Measurements from ENCODE around the gene PARP4.
"Not testable (repeated sequence)": the region's sequence is repeated elsewhere in the genome, so short reads cannot be mapped to it uniquely, and the experiment has no call there.

The PARP4 gene

GRCh38 chr13:24384946-24385345 lies 127.6 kb downstream of the PARP4 start:
- H3K27me3 ChIP-seq (ENCODE audit: control insufficient read depth, insufficient read depth, low read length); H3K9me3 ChIP-seq (ENCODE audit: control insufficient read depth, low read depth, low read length); H3K4me3 ChIP-seq (ENCODE audit: low read length); H3K27ac ChIP-seq (ENCODE audit: low read length); H3K4me1 ChIP-seq (ENCODE audit: control insufficient read depth, low read depth, low read length); H3K36me3 ChIP-seq (ENCODE audit: control insufficient read depth, low read depth, low read length); H3K9ac ChIP-seq (ENCODE audit: low read length): not testable (repeated sequence)

- not testable (repeated sequence) for H3K9ac ChIP-seq (ENCODE audit: low read length); H3K36me3 ChIP-seq (ENCODE audit: control insufficient read depth, low read depth, low read length); H3K27me3 ChIP-seq (ENCODE audit: control insufficient read depth, insufficient read depth, low read length); H3K4me1 ChIP-seq (ENCODE audit: control insufficient read depth, low read depth, low read length); H3K4me3 ChIP-seq (ENCODE audit: low read length); H3K9me3 ChIP-seq (ENCODE audit: control insufficient read depth, low read depth, low read length); H3K27ac ChIP-seq (ENCODE audit: low read length)
Observed at GRCh38 chr13:24384091-24384490, 128.5 kb downstream of the PARP4 start.

- Histone ChIP-seq H3K36me3 (ENCODE audit: control insufficient read depth, low read depth, low read length) (no peaks in the 10 kb centered on the region), H3K4me3 (ENCODE audit: low read length) (no peak overlapping the region), H3K9ac (ENCODE audit: low read length) (no peak overlapping the region), H3K4me1 (ENCODE audit: control insufficient read depth, low read depth, low read length) (no peaks in the 10 kb centered on the region), H3K9me3 (ENCODE audit: control insufficient read depth, low read depth, low read length) (no peaks in the 10 kb centered on the region), H3K27me3 (ENCODE audit: control insufficient read depth, insufficient read depth, low read length) (no peaks in the 10 kb centered on the region), H3K27ac (ENCODE audit: low read length) (no peak overlapping the region)
Observed at GRCh38 chr13:24381541-24382265, 130.9 kb downstream of the PARP4 start.

GRCh38 chr13:24380881-24381280 lies 131.7 kb downstream of the PARP4 start:
- not testable (repeated sequence) for H3K9ac ChIP-seq (ENCODE audit: low read length); H3K4me3 ChIP-seq (ENCODE audit: low read length); H3K27ac ChIP-seq (ENCODE audit: low read length); H3K36me3 ChIP-seq (ENCODE audit: control insufficient read depth, low read depth, low read length); H3K9me3 ChIP-seq (ENCODE audit: control insufficient read depth, low read depth, low read length); H3K4me1 ChIP-seq (ENCODE audit: control insufficient read depth, low read depth, low read length); H3K27me3 ChIP-seq (ENCODE audit: control insufficient read depth, insufficient read depth, low read length)

GRCh38 chr13:24380227-24380626 lies 132.4 kb downstream of the PARP4 start:
- H3K4me3 ChIP-seq (ENCODE audit: low read length); H3K36me3 ChIP-seq (ENCODE audit: control insufficient read depth, low read depth, low read length); H3K27ac ChIP-seq (ENCODE audit: low read length); H3K27me3 ChIP-seq (ENCODE audit: control insufficient read depth, insufficient read depth, low read length); H3K9me3 ChIP-seq (ENCODE audit: control insufficient read depth, low read depth, low read length); H3K9ac ChIP-seq (ENCODE audit: low read length); H3K4me1 ChIP-seq (ENCODE audit: control insufficient read depth, low read depth, low read length): not testable (repeated sequence)

- not testable (repeated sequence) for H3K4me1 ChIP-seq (ENCODE audit: control insufficient read depth, low read depth, low read length); H3K4me3 ChIP-seq (ENCODE audit: low read length); H3K27ac ChIP-seq (ENCODE audit: low read length); H3K36me3 ChIP-seq (ENCODE audit: control insufficient read depth, low read depth, low read length); H3K9ac ChIP-seq (ENCODE audit: low read length); H3K9me3 ChIP-seq (ENCODE audit: control insufficient read depth, low read depth, low read length); H3K27me3 ChIP-seq (ENCODE audit: control insufficient read depth, insufficient read depth, low read length)
Observed at GRCh38 chr13:24371273-24371672, 141.3 kb downstream of the PARP4 start.

Measured in iPS-18a (cell line).